ENCODE measurements around the gene NTM. TPM values are rescaled to one million over a fixed set of nuclear protein-coding genes. Genes with fewer than 3 reads are reported as not detected.

Gene NTM
- total and polyA plus RNA-seq, 2 of the 8 experiments (the other 6 are each of a cell fraction or from before 2014, with no cell fraction given): 13.4 to 20.0 TPM

DNA sequence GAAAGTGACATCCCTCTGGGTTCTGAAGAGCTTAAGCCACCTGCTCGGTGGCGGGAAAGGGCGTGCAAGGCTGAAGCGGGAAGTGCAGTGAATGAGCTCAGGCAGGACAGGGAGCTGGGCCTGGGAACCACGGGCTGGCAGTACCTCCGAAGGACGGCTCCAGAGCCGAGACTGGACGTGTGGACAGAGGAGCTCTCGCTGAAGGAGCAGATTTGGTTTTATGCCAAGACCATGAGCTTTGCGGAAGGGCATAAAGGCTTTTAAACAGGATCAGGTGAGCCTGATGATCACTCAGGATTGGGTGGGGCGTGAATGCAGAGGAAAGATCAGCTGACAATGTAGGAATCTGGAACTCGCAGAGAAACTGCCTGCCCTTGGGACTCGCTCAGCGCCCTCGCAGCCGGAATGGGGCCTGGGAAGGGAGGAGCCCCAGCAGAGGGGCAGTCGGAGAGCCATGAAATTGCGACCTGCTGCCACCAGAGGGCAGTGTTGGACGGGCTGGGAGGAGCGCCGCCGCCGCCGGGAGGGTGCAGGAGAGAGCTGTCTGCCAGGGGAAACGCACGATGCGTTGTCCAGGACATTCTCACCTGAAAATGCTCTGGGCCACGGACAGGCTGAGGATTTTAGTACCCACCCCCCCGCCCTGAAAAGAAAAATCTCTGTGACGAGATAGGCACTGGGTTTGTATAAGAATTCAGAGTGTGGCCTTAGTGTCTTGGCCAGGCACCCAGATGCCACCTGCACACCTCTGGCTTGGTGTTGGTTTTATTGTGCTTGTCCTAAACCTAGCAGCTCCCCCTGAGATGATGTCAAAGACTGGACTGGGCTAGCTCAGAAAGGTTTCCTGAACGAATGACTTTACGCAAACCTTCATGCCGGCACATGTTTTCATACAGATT, 324.4 kb downstream of the NTM start:
- H3K4me2 ChIP-seq (ENCODE audit: insufficient read depth in 1 of 2, low read depth in 2 of 2, low read length in 2 of 2): peak overlapping the region; percentile 1 to 53; a peak in 3 of 4 replicates
- POLR2A ChIA-PET (ENCODE audit: partially characterized antibody): interaction anchor here (0.6 to 1.4 kb wide), 5 partner anchors 15 to 431 kb away, joined by 3 read pairs; no protein-coding TSS in a partner anchor
- TF ChIP-seq YY1 (IDR thresholded peaks at IDR 0.05; ENCODE audit: low read depth, low read length) (peak; percentile 37; the same call in 1 of the 2 replicates), RAD21 (IDR thresholded peaks at IDR 0.05 in 1 of 2, conservative IDR thresholded peaks at IDR 0.05 in 1 of 2; ENCODE audit: low read depth in 2 of 2, low read length in 2 of 2) (peak; percentile 89 to 90), ASH2L (IDR thresholded peaks at IDR 0.05; ENCODE audit: low read length) (peak; percentile 52), JUND (IDR thresholded peaks at IDR 0.05; ENCODE audit: low read length) (0 out of 2 replicates have a peak, but pooled peaks have one; percentile 30), MAX (IDR thresholded peaks at IDR 0.05) (peak; percentile 84), TEAD4 (IDR thresholded peaks at IDR 0.05; ENCODE audit: low read depth, low read length) (no peak), SIRT6 (IDR thresholded peaks at IDR 0.05; ENCODE audit: low read length) (no peak), FOSL1 (IDR thresholded peaks at IDR 0.05; ENCODE audit: insufficient read depth, low read depth, low read length) (no peak), POLR2A (IDR thresholded peaks at IDR 0.05; ENCODE audit: control extremely low read depth in 1 of 2, low read depth in 2 of 2, low read length in 2 of 2) (no peak), TBP (IDR thresholded peaks at IDR 0.05; ENCODE audit: low read depth, low read length) (peak; percentile 21; the same call in 1 of the 2 replicates), PHF8 (conservative IDR thresholded peaks at IDR 0.05; ENCODE audit: low read depth, low read length) (no peak)

More for the DNA sequence above, 324.4 kb downstream of the NTM start:
- peak overlapping the region; percentile 94 for H2AFZ ChIP-seq (ENCODE audit: low read length)
- H2AK5ac ChIP-seq (ENCODE audit: low read depth, low read length): no peak overlapping the region
- DNase-seq (ENCODE audit: low read depth in 1 of 2, low spot score in 2 of 2): peak; percentile 63 to 96
- no peaks in the 10 kb centered on the region for H3K9me3 ChIP-seq (ENCODE audit: insufficient read depth in 2 of 2, low read depth in 1 of 2, low read length in 1 of 2)
- H3K79me2 ChIP-seq (ENCODE audit: control insufficient read depth in 1 of 2, insufficient read depth in 2 of 2, low read length in 2 of 2): no peaks in the 10 kb centered on the region
- no peak overlapping the region for H4K91ac ChIP-seq (replicated peaks; ENCODE audit: insufficient read length, low read length)
- no peak overlapping the region for H3K14ac ChIP-seq (ENCODE audit: insufficient read length)
- H3K23ac ChIP-seq (ENCODE audit: insufficient read length): no peak overlapping the region
- no peak overlapping the region for H3K4ac ChIP-seq (replicated peaks; ENCODE audit: insufficient read length, low read depth, low read length)
- peak overlapping the region in 1 of 4 experiments; percentile 35; a peak in 1 of 8 replicates for H3K4me3 ChIP-seq (ENCODE audit: extremely low read depth in 1 of 4, insufficient read depth in 2 of 4, low read depth in 3 of 4, low read length in 4 of 4)
- CTCF ChIA-PET (ENCODE audit: partially characterized antibody): interaction anchor here (0.5 to 11.9 kb wide), 87 partner anchors 8 to 1376 kb away, joined by 3 to 115 read pairs (median 4); no protein-coding TSS in a partner anchor
- H3K4me1 ChIP-seq (replicated peaks in 1 of 4; ENCODE audit: control insufficient read depth in 3 of 4, insufficient read depth in 4 of 4, low read length in 3 of 4): peaks cover 0 to 5% (median 3%) of the 10 kb centered on the region in 4 experiments; a peak in 5 of 7 replicates
- WGBS, 2 experiments (ENCODE audit: extremely low coverage in 1 of 2, insufficient coverage in 1 of 2, insufficient read length in 1 of 2, insufficient replicate concordance in 2 of 2, low coverage in 1 of 2, low lambda C conversion rate in 2 of 2, missing lambda C conversion rate in 1 of 2): 35% methylated on average over 34 of the region's 34 CpGs; no CpG with 5 or more reads in 1 of the 2 experiments
- peak overlapping the region; percentile 85; the same call in 1 of the 2 replicates for H2BK12ac ChIP-seq (ENCODE audit: low read depth, low read length)
- H3K27me3 ChIP-seq (replicated peaks in 1 of 4; ENCODE audit: control insufficient read depth in 3 of 4, extremely low read depth in 1 of 4, insufficient read depth in 3 of 4, low read length in 3 of 4): peaks cover 0 to 38% (median 21%) of the 10 kb centered on the region in 4 experiments; a peak in 6 of 7 replicates
- H3K18ac ChIP-seq (ENCODE audit: extremely low read depth, low read length): no peak overlapping the region; the same call in 1 of the 2 replicates
- peak; percentile 24 for FAIRE-seq
- no peaks in the 10 kb centered on the region for H3K79me1 ChIP-seq (ENCODE audit: low read depth, low read length)
- no peak overlapping the region for H4K5ac ChIP-seq (ENCODE audit: insufficient read length, low read depth, low read length)
- no peak overlapping the region for H3K27ac ChIP-seq (ENCODE audit: low read depth, low read length)
- peaks cover 0 to 4% of the 10 kb centered on the region in 2 experiments for H4K20me1 ChIP-seq (replicated peaks in 1 of 2; ENCODE audit: control insufficient read depth in 1 of 2, insufficient read depth in 2 of 2, low read length in 2 of 2)
- no peak overlapping the region; the same call in 1 of the 2 replicates for H2BK5ac ChIP-seq (ENCODE audit: low read depth, low read length)
- no peak overlapping the region for H2BK15ac ChIP-seq (ENCODE audit: low read length)
- H3K36me3 ChIP-seq (ENCODE audit: control insufficient read depth in 2 of 4, insufficient read depth in 4 of 4, low read length in 3 of 4): no peaks in the 10 kb centered on the region
- no peak overlapping the region for H3K9ac ChIP-seq (replicated peaks in 1 of 4; ENCODE audit: extremely low read depth in 1 of 4, low read depth in 3 of 4, low read length in 3 of 4)
- H3K56ac ChIP-seq (replicated peaks; ENCODE audit: insufficient read length, low read depth, low read length): no peak overlapping the region
- H3K23me2 ChIP-seq (ENCODE audit: low read depth, low read length): no peaks in the 10 kb centered on the region; the same call in 1 of the 2 replicates
- H4K8ac ChIP-seq (ENCODE audit: extremely low read depth, insufficient read depth, low read length): no peak overlapping the region
- H2BK120ac ChIP-seq (replicated peaks; ENCODE audit: low read depth, low read length): no peak overlapping the region
- no peak overlapping the region for H2BK20ac ChIP-seq (ENCODE audit: low read length)
